CD14-positive monocyte (primary cell): ENCODE results near the gene MYL6. TPM values are rescaled to one million over a fixed set of nuclear protein-coding genes. Genes with fewer than 3 reads are reported as not detected.

Experiments
- DNase-seq, 3 donors: peaks; one replicate each; pipeline ENCODE4 v3.0.0-alpha.2; 2011 to 2022
- H2AFZ ChIP-seq: 2 replicates; pipeline ENCODE4 v1.6.0; 2012; ENCODE audit warnings: mild to moderate bottlenecking, low read depth, low read length, inconsistent platforms; ENCODE audit not compliant: insufficient read depth, poor library complexity, severe bottlenecking
- H3K27ac ChIP-seq, 2 donors: 1 replicate in 1 of 2; 2 replicates in 1 of 2; pipeline ENCODE4 v1.5.1; 2012 to 2013; ENCODE audit warnings: low read length in 2 of 2, control low read depth in 1 of 2, inconsistent platforms in 1 of 2, low read depth in 1 of 2, mild to moderate bottlenecking in 1 of 2
- H3K27me3 ChIP-seq, 2 donors: one replicate each; pipeline versions ENCODE4 v1.6.0 to v1.6.1; 2011 to 2013; ENCODE audit warnings: low read length in 2 of 2; ENCODE audit not compliant: control insufficient read depth in 2 of 2, insufficient read depth in 2 of 2
- H3K36me3 ChIP-seq, 2 donors: replicated peaks in 1 of 2; 1 replicate in 1 of 2; 2 replicates in 1 of 2; pipeline versions ENCODE4 v1.5.1 to v1.6.1; 2012 to 2013; ENCODE audit warnings: low read length in 2 of 2, control low read depth in 1 of 2, inconsistent platforms in 1 of 2, mild to moderate bottlenecking in 1 of 2; ENCODE audit not compliant: insufficient read depth in 2 of 2, control insufficient read depth in 1 of 2
- H3K4me1 ChIP-seq, 2 donors: 1 replicate in 1 of 2; 2 replicates in 1 of 2; pipeline versions ENCODE4 v1.5.1 to v1.6.1; 2012 to 2013; ENCODE audit warnings: low read length in 2 of 2, control low read depth in 1 of 2, inconsistent platforms in 1 of 2, mild to moderate bottlenecking in 1 of 2, moderate library complexity in 1 of 2; ENCODE audit not compliant: insufficient read depth in 2 of 2, control insufficient read depth in 1 of 2
- H3K4me2 ChIP-seq: replicated peaks from 2 replicates; pipeline ENCODE3; 2012; ENCODE audit warnings: low read length, moderate library complexity, mild to moderate bottlenecking; ENCODE audit not compliant: poor library complexity, severe bottlenecking; ENCODE audit errors: extremely low read depth
- H3K4me3 ChIP-seq, 3 experiments: fragments of 200-600 bp in 1 of 3; sonication (generic) in 1 of 3; replicated peaks in 1 of 3; 1 replicate in 2 of 3; 2 replicates in 1 of 3; pipeline ENCODE4 v1.5.1; 2011 to 2013; ENCODE audit warnings: low read length in 3 of 3, mild to moderate bottlenecking in 3 of 3, control low read depth in 2 of 3, low read depth in 2 of 3, inconsistent platforms in 1 of 3, moderate library complexity in 1 of 3
- H3K79me2 ChIP-seq: 2 replicates; pipeline ENCODE4 v1.6.0; 2012; ENCODE audit warnings: mild to moderate bottlenecking, control low read depth, inconsistent platforms, low read length, moderate library complexity; ENCODE audit not compliant: insufficient read depth
- H3K9ac ChIP-seq: 2 replicates; pipeline ENCODE4 v1.6.0; 2017; ENCODE audit warnings: low read length, mild to moderate bottlenecking; ENCODE audit not compliant: insufficient read depth, poor library complexity, severe bottlenecking
- H3K9me3 ChIP-seq, 2 donors: replicated peaks in 1 of 2; 1 replicate in 1 of 2; 2 replicates in 1 of 2; pipeline versions ENCODE4 v1.5.1 to v1.6.1; 2012 to 2013; ENCODE audit warnings: low read length in 2 of 2, control low read depth in 1 of 2; ENCODE audit not compliant: control insufficient read depth in 1 of 2, insufficient read depth in 1 of 2
- H4K20me1 ChIP-seq: 2 replicates; pipeline ENCODE4 v1.6.0; 2012; ENCODE audit warnings: mild to moderate bottlenecking, low read length, control low read depth, moderate library complexity; ENCODE audit not compliant: insufficient read depth
- H3K27ac Mint-ChIP-seq, 7 donors: one replicate each; pipeline ENCODE4 v1.8.0; 2020; ENCODE audit warnings: mild to moderate bottlenecking in 7 of 7, mixed read lengths in 7 of 7, moderate library complexity in 6 of 7, inconsistent platforms in 2 of 7
- H3K27me3 Mint-ChIP-seq, 3 donors: one replicate each; pipeline ENCODE4 v1.8.0; 2021 to 2022; ENCODE audit warnings: low read depth in 3 of 3, mild to moderate bottlenecking in 3 of 3, mixed read lengths in 3 of 3, moderate library complexity in 3 of 3, inconsistent platforms in 1 of 3
- H3K36me3 Mint-ChIP-seq, 2 donors: one replicate each; pipeline ENCODE4 v1.8.0; 2020; ENCODE audit warnings: mixed read lengths in 2 of 2, inconsistent platforms in 1 of 2, mild to moderate bottlenecking in 1 of 2
- H3K4me1 Mint-ChIP-seq: one replicate; pipeline ENCODE4 v1.8.0; 2020; ENCODE audit warnings: mild to moderate bottlenecking, mixed read lengths
- H3K4me3 Mint-ChIP-seq, 2 donors: one replicate each; pipeline ENCODE4 v1.8.0; 2020; ENCODE audit warnings: mild to moderate bottlenecking in 2 of 2, mixed read lengths in 2 of 2, moderate library complexity in 1 of 2
- H3K9me3 Mint-ChIP-seq, 7 donors: one replicate each; pipeline ENCODE4 v1.8.0; 2020 to 2022; ENCODE audit warnings: mixed read lengths in 7 of 7, mild to moderate bottlenecking in 6 of 7, moderate library complexity in 6 of 7, inconsistent platforms in 2 of 7
- intact Hi-C, 2 donors: fragments of 100-400 bp; cut with micrococcal nuclease; formaldehyde crosslinking; loops; one replicate each; pipeline versions ENCODE4 v1.15.0 to v1.15.1; 2023
- polyA plus RNA-seq, 3 donors: library from polyadenylated mRNA; depleted of rRNA in 1 of 3; unstranded in 2 of 3; stranded (reverse) in 1 of 3; fragments of 300-500 nt in 2 of 3; fragments of >200 nt in 1 of 3; fragmentation: Illumina TruSeq in 2 of 3; gene quantifications; 1 replicate in 2 of 3; 2 replicates in 1 of 3; pipeline ENCODE4 v1.2.3, GENCODE V29; 2012 to 2021
- TF ChIP-seq, protein P1 (sequence below): fragments of 200-600 bp; IDR thresholded peaks from one replicate; pipeline ENCODE4 v1.8.0; 2022; ENCODE audit warnings: antibody characterized with exemption, mild to moderate bottlenecking

MYL6 gene
- polyA plus RNA-seq, 3 donors, result 1,962 to 3,939 (median 3,189) TPM

- Histone ChIP-seq H4K20me1 (peaks cover 16% of the 10 kb centered on the region), H3K27me3 (no peaks in the 10 kb centered on the region), H3K4me2 (no peak overlapping the region), H3K27ac (no peak overlapping the region), H3K9ac (no peak overlapping the region), H2AFZ (no peak overlapping the region), H3K4me3 (no peak overlapping the region), H3K36me3 (peaks cover 44 to 55% of the 10 kb centered on the region in 2 donors), H3K4me1 (no peaks in the 10 kb centered on the region), H3K9me3 (no peaks in the 10 kb centered on the region), H3K79me2 (no peaks in the 10 kb centered on the region)
- peaks cover 42 to 53% of the 10 kb centered on the region in 2 donors for H3K36me3 Mint-ChIP-seq
- H3K9me3 Mint-ChIP-seq, result no peaks in the 10 kb centered on the region
- intact Hi-C loops, result no loop called here
- TF ChIP-seq, protein P1, sequence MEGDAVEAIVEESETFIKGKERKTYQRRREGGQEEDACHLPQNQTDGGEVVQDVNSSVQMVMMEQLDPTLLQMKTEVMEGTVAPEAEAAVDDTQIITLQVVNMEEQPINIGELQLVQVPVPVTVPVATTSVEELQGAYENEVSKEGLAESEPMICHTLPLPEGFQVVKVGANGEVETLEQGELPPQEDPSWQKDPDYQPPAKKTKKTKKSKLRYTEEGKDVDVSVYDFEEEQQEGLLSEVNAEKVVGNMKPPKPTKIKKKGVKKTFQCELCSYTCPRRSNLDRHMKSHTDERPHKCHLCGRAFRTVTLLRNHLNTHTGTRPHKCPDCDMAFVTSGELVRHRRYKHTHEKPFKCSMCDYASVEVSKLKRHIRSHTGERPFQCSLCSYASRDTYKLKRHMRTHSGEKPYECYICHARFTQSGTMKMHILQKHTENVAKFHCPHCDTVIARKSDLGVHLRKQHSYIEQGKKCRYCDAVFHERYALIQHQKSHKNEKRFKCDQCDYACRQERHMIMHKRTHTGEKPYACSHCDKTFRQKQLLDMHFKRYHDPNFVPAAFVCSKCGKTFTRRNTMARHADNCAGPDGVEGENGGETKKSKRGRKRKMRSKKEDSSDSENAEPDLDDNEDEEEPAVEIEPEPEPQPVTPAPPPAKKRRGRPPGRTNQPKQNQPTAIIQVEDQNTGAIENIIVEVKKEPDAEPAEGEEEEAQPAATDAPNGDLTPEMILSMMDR, result no peak
- no peaks in the 10 kb centered on the region for H3K27me3 Mint-ChIP-seq
- no peak for DNase-seq
- H3K27ac Mint-ChIP-seq, result peak overlapping the region in 3 of 7 donors; percentile 40 to 75 (median 71)
- no peak overlapping the region for H3K4me3 Mint-ChIP-seq
- H3K4me1 Mint-ChIP-seq, result peaks cover 2% of the 10 kb centered on the region
Observed at GRCh38 chr12:56204275-56204674, 46.1 kb downstream of the MYL6 start.

- Histone ChIP-seq H3K4me1 (no peaks in the 10 kb centered on the region), H2AFZ (no peak overlapping the region), H4K20me1 (peaks cover 20% of the 10 kb centered on the region), H3K9ac (no peak overlapping the region), H3K27ac (peak overlapping the region in 1 of 2 donors; percentile 7), H3K27me3 (no peaks in the 10 kb centered on the region), H3K79me2 (peaks cover 3% of the 10 kb centered on the region), H3K4me2 (no peak overlapping the region), H3K9me3 (no peaks in the 10 kb centered on the region), H3K4me3 (no peak overlapping the region), H3K36me3 (peaks cover 52 to 66% of the 10 kb centered on the region in 2 donors)
- TF ChIP-seq, protein P1, result no peak
- no peaks in the 10 kb centered on the region for H3K27me3 Mint-ChIP-seq
- intact Hi-C loops, result loop anchor here in 1 of 2 donors (5.0 kb wide), 1 partner anchor 52 kb away; the partner anchor contains the start of gene ANKRD52
- peak overlapping the region in 2 of 7 donors; percentile 22 to 26 for H3K27ac Mint-ChIP-seq
- H3K4me3 Mint-ChIP-seq, result no peak overlapping the region
- DNase-seq, result no peak
- H3K36me3 Mint-ChIP-seq, result peaks cover 51 to 64% of the 10 kb centered on the region in 2 donors
- peaks cover 2% of the 10 kb centered on the region for H3K4me1 Mint-ChIP-seq
- no peaks in the 10 kb centered on the region for H3K9me3 Mint-ChIP-seq
Observed at GRCh38 chr12:56205445-56205844, 47.3 kb downstream of the MYL6 start.
